GM12892 (cell line): ENCODE results near the gene KAZALD1.
A peak's percentile ranks its signal among the peaks of the same experiment; 100 is the strongest.

ENCODE experiments used
- DNase-seq: peaks from one replicate; pipeline ENCODE4 v3.0.0; 2011; ENCODE audit not compliant: insufficient read length
- FAIRE-seq: peaks from 2 replicates; lab custom pipeline; 2011; peaks lifted over from hg19 to GRCh38; lab: Jason Lieb, UNC
- POLR2A ChIP-seq: IDR thresholded peaks from 2 replicates; pipeline ENCODE4 v1.6.1; 2011; ENCODE audit warnings: low read depth, low read length, control low read depth
- POLR2AphosphoS5 ChIP-seq: IDR thresholded peaks from 2 replicates; pipeline ENCODE4 v1.6.1; 2011; ENCODE audit warnings: low read depth, low read length, control low read depth
- TAF1 ChIP-seq: IDR thresholded peaks from 2 replicates; pipeline ENCODE4 v1.6.1; 2011; ENCODE audit warnings: low read depth, mild to moderate bottlenecking, control low read depth, low read length, borderline replicate concordance

Gene KAZALD1

DNA sequence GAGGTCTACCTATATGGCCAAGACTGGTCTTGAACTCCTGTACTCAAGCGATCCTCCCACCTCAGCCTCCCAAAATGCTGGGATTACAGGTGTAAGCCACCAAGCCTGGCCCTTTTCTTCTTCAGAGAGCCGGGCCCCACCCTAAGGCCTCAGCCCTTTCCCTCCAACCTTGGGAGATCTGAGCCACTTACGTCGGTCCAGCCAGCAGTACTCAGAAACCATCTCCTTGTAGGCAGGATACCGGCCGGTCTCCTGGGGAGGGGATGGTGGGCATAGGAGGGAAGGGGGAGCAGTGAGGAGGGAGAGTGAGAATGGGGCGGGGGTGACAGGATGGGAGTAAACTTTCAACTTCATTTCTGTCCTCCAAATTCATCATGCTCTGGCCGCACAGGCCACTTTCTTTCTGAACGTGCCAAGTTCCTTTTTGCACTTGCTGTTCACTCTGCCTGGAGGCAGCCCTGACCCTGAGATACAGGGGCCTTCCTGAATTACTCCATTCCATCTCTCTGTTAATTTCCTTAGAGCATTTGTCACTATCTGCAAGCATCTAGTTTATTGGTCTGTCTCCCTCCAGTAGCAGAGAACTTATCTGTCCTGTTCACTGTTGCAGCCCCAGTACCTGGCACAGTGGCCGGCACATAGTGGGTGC is 41.2 kb upstream of the KAZALD1 start:
- FAIRE-seq: no peak
- no peak for TF ChIP-seq TAF1

DNA sequence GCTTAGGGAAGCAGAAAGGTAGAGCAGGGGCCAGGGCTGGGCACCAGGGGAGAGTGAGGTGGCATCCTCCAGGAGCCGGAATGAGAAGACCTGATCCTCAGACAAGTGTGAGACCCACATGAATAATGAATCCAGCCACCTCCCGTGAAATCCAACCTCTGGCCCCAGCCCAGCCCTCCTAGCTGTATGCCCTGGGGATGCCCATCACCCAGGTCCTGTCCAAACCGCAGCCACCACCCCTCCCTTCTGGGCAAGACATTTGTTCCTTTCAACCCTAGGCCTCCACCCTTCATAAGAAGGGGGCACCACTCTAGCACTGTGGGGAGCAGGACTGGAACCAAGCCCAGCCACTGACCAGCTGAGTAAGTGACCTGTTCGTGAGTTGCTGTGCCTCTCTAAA is 40.5 kb upstream of the KAZALD1 start:
- TF ChIP-seq POLR2A (no peak), TAF1 (no peak), POLR2AphosphoS5 (no peak)
- DNase-seq: no peak
- FAIRE-seq: no peak

More for the DNA sequence above, 41.2 kb upstream of the KAZALD1 start:
- no peak for DNase-seq

DNA sequence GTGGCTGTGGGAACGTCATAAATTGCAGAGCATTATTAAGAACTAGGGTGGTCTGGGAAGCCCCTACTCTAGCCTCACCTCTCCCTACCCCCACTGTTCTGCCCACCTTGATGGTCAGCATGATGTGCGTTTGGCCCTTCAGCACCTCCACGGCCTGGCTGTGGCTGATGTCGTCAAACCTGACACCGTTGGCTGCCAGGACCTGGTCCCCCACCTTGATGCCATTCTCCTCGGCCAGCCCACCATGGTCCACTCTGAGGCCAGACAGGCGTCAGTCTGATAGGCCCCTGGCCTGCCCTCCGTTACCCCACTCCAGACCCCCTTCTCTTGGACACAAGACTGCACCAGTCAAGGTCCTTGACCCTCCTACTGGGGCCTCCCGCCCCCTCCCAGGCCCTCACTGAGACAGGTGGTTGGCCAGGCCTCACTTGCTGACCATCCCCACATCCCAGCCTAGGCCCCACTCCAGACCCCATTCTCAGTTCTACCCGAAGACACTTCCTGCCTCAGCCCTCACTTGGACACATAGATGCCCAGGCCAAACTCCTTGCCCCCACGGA is 40.0 kb upstream of the KAZALD1 start:
- TF ChIP-seq TAF1: no peak
- no peak for TF ChIP-seq POLR2AphosphoS5
- TF ChIP-seq POLR2A: no peak
- FAIRE-seq (no peak), DNase-seq (no peak)

DNA sequence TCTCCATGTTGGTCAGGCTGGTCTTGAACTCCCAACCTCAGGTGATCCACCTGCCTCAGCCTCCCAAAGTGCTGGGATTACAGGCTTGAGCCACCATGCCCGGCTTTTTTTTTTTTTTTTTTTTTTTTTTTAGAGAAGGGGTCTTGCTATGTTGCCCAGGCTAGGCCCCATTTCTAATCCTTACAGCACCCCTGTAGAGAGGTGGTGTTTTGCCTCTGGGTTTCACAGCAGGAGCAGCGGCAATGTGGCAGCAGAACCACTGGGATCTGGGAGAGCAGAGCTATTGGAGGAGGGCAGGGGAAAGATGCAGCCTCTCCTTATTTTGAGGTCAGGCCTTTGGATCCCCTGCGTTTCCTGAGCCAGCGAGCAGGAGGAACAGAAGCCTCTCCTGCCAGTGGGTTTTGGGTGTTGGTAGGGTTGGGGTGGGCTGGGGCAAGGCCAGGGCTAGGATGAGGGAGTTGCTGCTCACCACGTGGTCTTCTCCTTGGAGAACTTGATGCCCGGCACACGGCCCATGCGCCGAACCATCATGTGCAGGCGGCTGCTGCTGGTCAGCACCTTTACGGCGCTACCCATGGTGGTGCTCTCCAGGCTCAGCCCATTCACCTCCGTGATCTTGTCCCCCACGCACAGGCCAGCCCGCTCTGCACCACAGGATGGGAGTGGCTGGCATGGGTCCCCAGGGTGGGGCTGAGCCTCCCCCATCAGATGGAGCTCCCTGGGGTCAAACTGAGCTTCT is 38.7 kb upstream of the KAZALD1 start:
- FAIRE-seq: no peak
- TF ChIP-seq TAF1: no peak
- TF ChIP-seq POLR2AphosphoS5: no peak

DNA sequence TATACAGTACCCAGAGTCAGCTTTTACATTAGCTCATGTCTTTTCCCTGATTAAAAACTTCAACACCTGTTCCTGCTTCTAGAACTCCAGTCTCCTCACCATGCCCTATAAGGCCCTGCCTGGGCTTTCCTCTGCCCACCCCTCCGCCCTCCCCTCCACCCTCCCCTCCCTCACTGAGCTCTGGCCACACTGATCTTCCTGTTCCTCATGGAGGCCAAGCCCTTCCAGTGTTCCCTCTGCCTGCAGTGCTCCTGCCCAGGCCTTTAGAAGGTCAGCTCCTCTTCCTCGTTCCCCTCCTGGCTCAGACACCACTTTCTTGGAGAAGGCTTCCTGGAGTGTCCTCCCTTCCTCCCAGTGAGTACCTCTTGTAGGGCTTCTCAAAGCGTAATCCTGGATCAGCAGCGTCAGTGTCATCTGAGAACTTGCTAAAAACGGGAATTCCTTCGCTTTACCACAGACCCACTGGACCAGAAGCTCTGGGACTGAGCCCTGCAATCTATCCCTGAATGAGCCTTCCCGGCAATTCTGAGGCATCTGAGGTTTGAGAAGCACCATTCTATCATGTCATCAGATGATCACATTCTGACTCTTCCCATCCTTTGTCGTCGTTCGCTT is 34.6 kb upstream of the KAZALD1 start:
- no peak for FAIRE-seq
- no peak for TF ChIP-seq TAF1
- TF ChIP-seq POLR2AphosphoS5: no peak
- TF ChIP-seq POLR2A: no peak
- no peak for DNase-seq

More for the DNA sequence above, 38.7 kb upstream of the KAZALD1 start:
- DNase-seq: no peak

DNA sequence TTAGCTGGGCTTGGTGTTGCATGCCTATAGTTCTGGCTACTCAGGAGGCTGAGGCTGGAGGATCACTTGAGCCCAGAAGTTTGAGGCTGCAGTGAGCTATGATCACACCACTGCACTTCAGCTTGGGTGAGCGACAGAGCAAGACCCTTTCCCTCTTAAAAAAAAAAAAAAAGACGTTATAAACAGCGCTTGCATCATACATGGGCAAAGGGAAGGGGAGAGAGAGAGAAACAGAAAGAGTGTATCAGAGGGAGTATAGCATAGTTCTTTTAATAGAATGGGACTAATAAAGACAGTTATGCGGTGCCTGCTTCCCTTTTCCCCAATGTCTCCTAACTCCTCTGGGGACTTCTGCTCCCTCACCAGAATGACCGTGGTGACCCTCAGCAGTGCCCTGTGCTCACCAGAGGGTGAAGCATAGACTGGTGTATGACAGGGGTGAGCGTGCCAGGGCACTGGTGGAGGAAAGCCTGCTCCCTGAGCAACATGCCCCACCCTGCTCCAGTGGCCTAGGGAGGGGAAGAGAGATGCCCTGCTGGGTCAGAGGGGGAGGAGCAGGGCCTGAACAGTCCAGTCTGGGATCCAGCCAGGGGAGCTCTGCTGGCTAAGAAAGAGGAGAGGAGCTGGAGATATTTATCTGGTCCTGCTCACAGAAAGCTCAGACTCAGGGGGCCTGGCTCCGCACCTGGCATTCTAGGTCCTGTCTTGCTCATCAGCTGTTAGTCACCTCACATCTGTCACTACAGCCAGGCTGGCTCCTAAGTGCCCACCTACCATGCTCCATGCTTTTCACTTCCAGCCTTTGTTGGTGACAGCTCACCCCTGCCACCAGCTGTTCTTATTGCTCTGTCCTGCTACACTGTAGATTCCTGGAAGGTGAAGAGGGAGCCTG is 33.1 kb upstream of the KAZALD1 start:
- DNase-seq: no peak
- no peak for FAIRE-seq
- TF ChIP-seq POLR2AphosphoS5 (no peak), POLR2A (no peak), TAF1 (no peak)

DNA sequence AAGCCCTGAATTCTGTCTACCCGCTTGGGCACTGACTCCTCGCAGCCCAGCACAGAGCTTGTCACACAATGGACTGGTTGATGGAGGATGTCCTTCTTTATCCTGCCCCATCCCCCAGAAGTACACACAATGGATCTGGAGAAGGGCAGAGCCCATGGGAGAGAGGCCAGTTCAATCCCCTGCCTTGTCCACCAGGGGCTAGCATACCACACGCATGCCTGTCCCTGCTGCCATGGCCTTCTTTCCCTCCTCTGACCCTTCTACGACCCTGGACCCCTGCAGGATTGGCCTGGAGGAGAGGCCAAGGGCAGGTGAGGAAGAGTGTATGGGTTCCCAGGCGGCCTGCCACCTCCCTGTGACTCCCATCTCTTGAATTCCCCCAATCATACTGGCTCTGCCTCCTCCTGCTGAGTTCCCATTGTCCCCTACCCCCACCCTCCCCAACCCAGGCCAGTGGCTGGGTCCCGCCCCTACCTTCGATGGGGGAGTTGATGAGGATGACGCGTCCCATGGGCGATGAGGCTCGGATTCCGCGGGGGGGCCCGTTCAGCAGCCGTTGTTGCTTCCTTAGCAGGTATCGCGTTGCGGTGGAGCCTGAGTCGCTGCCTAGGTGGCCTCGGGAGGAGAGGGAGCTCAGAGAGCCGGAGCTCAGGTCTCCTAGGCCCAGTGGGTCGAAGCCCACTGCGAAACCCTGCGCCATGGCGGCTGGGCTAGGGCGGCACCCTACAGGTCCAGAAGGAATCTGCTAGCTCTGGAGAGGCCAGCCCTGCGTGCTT is 32.1 kb upstream of the KAZALD1 start:
- DNase-seq (no peak), FAIRE-seq (no peak)
- no peak for TF ChIP-seq TAF1
- TF ChIP-seq POLR2AphosphoS5: no peak
- TF ChIP-seq POLR2A: no peak

DNA sequence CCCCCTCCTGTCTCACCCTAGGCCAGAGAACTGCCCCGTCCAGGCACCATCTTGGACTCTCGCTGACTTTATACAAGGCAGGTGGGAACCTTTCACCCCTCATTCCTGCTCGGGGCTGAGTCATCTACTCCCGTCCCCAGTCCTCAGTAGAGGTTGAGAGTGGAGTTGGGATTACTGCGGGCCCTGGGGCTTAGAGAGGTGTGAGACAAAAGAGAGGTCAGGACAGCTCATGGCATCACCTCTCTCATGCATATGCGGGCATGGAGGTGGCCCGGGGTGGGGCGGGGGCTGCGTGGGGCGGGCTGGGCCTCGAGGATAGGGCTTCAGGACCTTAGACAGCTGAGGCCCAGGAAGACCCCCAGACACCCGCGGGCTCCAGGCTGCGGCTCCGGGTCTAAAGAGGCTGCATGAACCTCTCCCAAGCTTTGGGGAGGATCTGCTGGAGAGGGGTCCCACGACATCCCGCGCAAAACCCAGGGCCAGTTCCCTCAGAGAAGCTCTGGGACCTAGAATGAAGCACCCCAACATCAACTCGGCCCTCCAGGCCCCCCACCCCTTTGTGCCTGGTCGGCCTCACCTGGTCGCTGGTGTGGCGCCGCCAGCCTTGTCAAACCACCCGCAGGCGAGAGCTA is 31.2 kb upstream of the KAZALD1 start:
- DNase-seq: no peak
- no peak for FAIRE-seq
- TF ChIP-seq POLR2AphosphoS5 (no peak), POLR2A (no peak), TAF1 (no peak)

DNA sequence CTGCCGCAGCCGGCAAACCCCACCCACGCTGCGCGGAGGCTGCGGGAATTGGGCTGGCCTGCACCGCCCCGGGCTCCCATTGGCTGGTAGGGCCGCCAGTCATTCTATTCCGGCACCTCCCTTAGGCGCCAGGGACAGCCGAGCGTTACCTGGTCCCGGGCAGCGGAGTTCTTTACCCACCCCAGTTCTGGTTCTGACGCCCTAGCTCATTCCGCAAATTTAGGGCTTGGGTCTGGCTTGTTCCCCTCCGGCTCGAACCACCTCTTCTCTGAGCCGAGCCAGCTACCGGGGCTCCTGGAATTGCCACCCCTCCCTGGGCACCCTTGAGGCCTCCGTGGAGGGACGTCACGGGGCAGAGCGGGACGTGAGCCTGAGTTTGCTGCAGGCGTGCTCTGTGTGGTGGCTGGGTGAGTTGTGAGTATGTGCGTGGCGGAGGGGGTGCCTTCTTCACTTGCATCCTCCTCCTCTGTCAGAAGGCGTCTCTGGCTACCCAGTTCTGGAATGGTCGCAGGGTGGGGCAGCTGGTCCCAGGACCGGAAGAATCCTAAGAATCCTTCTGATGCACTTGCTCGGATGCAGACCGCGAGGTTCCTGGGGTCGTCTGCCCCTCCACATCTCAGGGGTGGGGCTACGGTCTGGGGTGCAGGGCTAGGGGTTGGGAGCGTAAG is 30.5 kb upstream of the KAZALD1 start, which contains the start of the genes PDZD7 and SFXN3:
Gene PDZD7, minus strand, starts transcription at position 2 of the 668 bp plus-strand sequence. CDS start 910 bp downstream, outside the sequence.
Gene SFXN3, plus strand, starts transcription at position 107 of the 668 bp plus-strand sequence. CDS start 3,461 bp downstream, outside the sequence.
- FAIRE-seq: peak; percentile 74
- DNase-seq: peak; percentile 98
- no peak for TF ChIP-seq POLR2AphosphoS5
- TF ChIP-seq TAF1: no peak
- no peak for TF ChIP-seq POLR2A
